ENCODE results near the gene RNF40. TPM values are rescaled to one million over a fixed set of nuclear protein-coding genes. Genes with fewer than 3 reads are reported as not detected.

RNF40 gene
- total RNA-seq, 5 donors from 2014 or later (not counting 1 experiment from before 2014, with no cell fraction given) = 55.7 to 106 (median 95.9) TPM

GRCh38 chr16:30728321-30728720 is 33.8 kb upstream of the RNF40 start:
- POLR2A ChIA-PET = no interaction called here
- Mint-ChIP-seq H3K36me3 (peaks cover 46% of the 10 kb centered on the region), H3K27ac (no peak overlapping the region), H3K4me3 (no peak overlapping the region), H3K9me3 (no peaks in the 10 kb centered on the region), H3K4me1 (peaks cover 2 to 12% (median 6%) of the 10 kb centered on the region in 3 donors), H3K27me3 (no peaks in the 10 kb centered on the region)
- Histone ChIP-seq H3K27ac (ENCODE audit: low read length) (no peak overlapping the region), H3K4me1 (ENCODE audit: control insufficient read depth in 1 of 2, extremely low read depth in 1 of 2, insufficient read depth in 2 of 2, low read length in 2 of 2) (no peaks in the 10 kb centered on the region), H3K4me3 (ENCODE audit: control insufficient read depth in 1 of 2, extremely low read depth in 1 of 2, low read length in 1 of 2) (no peak overlapping the region), H3K36me3 (ENCODE audit: control insufficient read depth in 2 of 2, extremely low read depth in 1 of 2, insufficient read depth in 1 of 2, low read length in 1 of 2) (peaks cover 11 to 69% of the 10 kb centered on the region in 2 donors), H3K9me3 (no peaks in the 10 kb centered on the region), H3K27me3 (replicated peaks in 1 of 2; ENCODE audit: control insufficient read depth in 2 of 2, extremely low read depth in 1 of 2, insufficient read depth in 2 of 2, low read length in 1 of 2) (no peaks in the 10 kb centered on the region)
- DNase-seq = no peak
- no CpG with 5 or more reads among the region's 6 CpGs for WGBS (ENCODE audit: insufficient coverage)
- CTCF ChIA-PET = no interaction called here
- no peak for ATAC-seq (replicated peaks in 1 of 4)

GRCh38 chr16:30728899-30729672 is 33.0 kb upstream of the RNF40 start:
- Mint-ChIP-seq H3K9me3 (no peaks in the 10 kb centered on the region), H3K27me3 (no peaks in the 10 kb centered on the region), H3K4me3 (no peak overlapping the region), H3K27ac (no peak overlapping the region), H3K4me1 (peaks cover 2 to 6% (median 5%) of the 10 kb centered on the region in 3 donors), H3K36me3 (peaks cover 44% of the 10 kb centered on the region)
- Histone ChIP-seq H3K27me3 (replicated peaks in 1 of 2; ENCODE audit: control insufficient read depth in 2 of 2, extremely low read depth in 1 of 2, insufficient read depth in 2 of 2, low read length in 1 of 2) (no peaks in the 10 kb centered on the region), H3K36me3 (ENCODE audit: control insufficient read depth in 2 of 2, extremely low read depth in 1 of 2, insufficient read depth in 1 of 2, low read length in 1 of 2) (peaks cover 15 to 69% of the 10 kb centered on the region in 2 donors), H3K9me3 (no peaks in the 10 kb centered on the region), H3K4me1 (ENCODE audit: control insufficient read depth in 1 of 2, extremely low read depth in 1 of 2, insufficient read depth in 2 of 2, low read length in 2 of 2) (no peaks in the 10 kb centered on the region), H3K27ac (ENCODE audit: low read length) (no peak overlapping the region), H3K4me3 (ENCODE audit: control insufficient read depth in 1 of 2, extremely low read depth in 1 of 2, low read length in 1 of 2) (no peak overlapping the region)
- CTCF ChIA-PET = no interaction called here
- 86% methylated on average over 3 of the region's 17 CpGs for WGBS (ENCODE audit: insufficient coverage)
- no peak for DNase-seq
- ATAC-seq (replicated peaks in 1 of 4) = no peak
- POLR2A ChIA-PET = interaction anchor here in 1 of 2 donors (0.5 kb wide), 1 partner anchor 11 kb away, joined by 6 read pairs; no protein-coding TSS in a partner anchor

DNA sequence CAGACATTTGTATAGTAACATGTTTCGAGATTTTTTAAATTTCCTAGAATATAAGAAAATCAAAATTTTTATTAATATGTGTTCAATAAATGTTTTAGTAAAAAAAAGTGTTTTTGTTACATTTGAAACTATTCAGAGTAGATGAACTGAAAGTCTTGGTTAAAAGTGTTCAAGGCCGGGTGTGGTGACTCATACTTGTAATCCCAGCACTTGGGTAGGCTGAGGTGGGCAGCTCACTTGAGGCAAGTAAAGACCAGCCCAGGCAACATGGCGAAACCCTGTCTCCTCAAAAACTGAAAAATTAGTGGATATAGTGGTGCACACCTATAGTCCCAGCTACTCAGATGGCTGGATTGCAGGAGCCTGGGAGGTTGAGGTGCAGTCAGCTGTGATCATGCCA is 30.7 kb upstream of the RNF40 start:
- Histone ChIP-seq H3K36me3 (ENCODE audit: control insufficient read depth in 2 of 2, extremely low read depth in 1 of 2, insufficient read depth in 1 of 2, low read length in 1 of 2) (peaks cover 11 to 65% of the 10 kb centered on the region in 2 donors), H3K27ac (ENCODE audit: low read length) (no peak overlapping the region), H3K4me1 (ENCODE audit: control insufficient read depth in 1 of 2, extremely low read depth in 1 of 2, insufficient read depth in 2 of 2, low read length in 2 of 2) (no peaks in the 10 kb centered on the region), H3K27me3 (replicated peaks in 1 of 2; ENCODE audit: control insufficient read depth in 2 of 2, extremely low read depth in 1 of 2, insufficient read depth in 2 of 2, low read length in 1 of 2) (no peaks in the 10 kb centered on the region), H3K4me3 (ENCODE audit: control insufficient read depth in 1 of 2, extremely low read depth in 1 of 2, low read length in 1 of 2) (no peak overlapping the region), H3K9me3 (no peaks in the 10 kb centered on the region)
- Mint-ChIP-seq H3K36me3 (peaks cover 42% of the 10 kb centered on the region), H3K4me1 (peaks cover 0 to 5% (median 2%) of the 10 kb centered on the region in 3 donors), H3K27ac (no peak overlapping the region), H3K27me3 (no peaks in the 10 kb centered on the region), H3K9me3 (no peaks in the 10 kb centered on the region), H3K4me3 (no peak overlapping the region)
- ChIA-PET POLR2A (no interaction called here), CTCF (no interaction called here)
- 50% methylated on average over 1 of the region's 3 CpGs for WGBS (ENCODE audit: insufficient coverage)
- ATAC-seq (replicated peaks in 1 of 4) (no peak), DNase-seq (no peak)

- H3K27me3 Mint-ChIP-seq = no peaks in the 10 kb centered on the region
- WGBS (ENCODE audit: insufficient coverage) = 94% methylated on average over 16 of the region's 17 CpGs
Measured at GRCh38 chr16:30736995-30737793, 24.9 kb upstream of the RNF40 start.

DNA sequence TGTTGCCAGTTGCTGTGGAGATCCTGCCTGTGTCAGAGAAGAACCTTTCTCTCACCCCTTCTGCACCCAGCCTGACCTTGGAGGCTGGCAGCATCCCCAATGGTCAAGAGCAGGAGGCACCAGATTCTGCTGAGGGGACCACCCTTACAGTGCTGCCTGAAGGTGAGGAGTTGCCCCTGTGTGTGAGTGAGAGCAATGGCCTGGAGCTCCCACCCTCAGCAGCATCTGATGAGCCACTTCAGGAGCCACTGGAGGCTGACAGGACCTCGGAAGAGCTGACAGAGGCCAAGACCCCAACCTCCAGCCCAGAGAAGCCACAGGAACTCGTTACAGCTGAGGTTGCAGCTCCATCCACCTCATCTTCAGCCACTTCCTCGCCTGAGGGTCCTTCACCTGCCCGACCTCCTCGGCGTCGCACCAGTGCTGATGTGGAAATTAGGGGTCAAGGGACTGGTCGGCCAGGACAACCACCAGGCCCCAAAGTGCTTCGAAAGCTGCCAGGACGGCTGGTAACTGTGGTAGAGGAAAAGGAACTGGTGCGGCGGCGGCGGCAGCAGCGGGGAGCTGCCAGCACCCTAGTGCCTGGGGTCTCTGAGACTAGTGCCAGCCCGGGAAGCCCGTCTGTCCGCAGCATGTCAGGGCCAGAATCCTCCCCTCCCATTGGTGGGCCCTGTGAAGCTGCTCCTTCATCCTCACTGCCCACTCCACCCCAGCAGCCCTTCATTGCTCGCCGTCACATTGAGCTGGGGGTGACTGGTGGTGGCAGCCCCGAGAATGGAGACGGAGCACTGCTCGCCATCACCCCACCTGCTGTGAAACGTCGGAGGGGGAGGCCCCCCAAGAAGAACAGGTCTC is 24.1 kb upstream of the RNF40 start:
- no peaks in the 10 kb centered on the region for H3K27me3 Mint-ChIP-seq
- 100% methylated on average over 11 of the region's 25 CpGs for WGBS (ENCODE audit: insufficient coverage)
- DNase-seq = no peak
- Histone ChIP-seq H3K4me1 (ENCODE audit: control insufficient read depth in 1 of 2, extremely low read depth in 1 of 2, insufficient read depth in 2 of 2, low read length in 2 of 2) (no peaks in the 10 kb centered on the region), H3K27me3 (replicated peaks in 1 of 2; ENCODE audit: control insufficient read depth in 2 of 2, extremely low read depth in 1 of 2, insufficient read depth in 2 of 2, low read length in 1 of 2) (no peaks in the 10 kb centered on the region), H3K36me3 (ENCODE audit: control insufficient read depth in 2 of 2, extremely low read depth in 1 of 2, insufficient read depth in 1 of 2, low read length in 1 of 2) (peaks cover 30 to 70% of the 10 kb centered on the region in 2 donors), H3K9me3 (no peaks in the 10 kb centered on the region), H3K4me3 (ENCODE audit: control insufficient read depth in 1 of 2, extremely low read depth in 1 of 2, low read length in 1 of 2) (no peak overlapping the region), H3K27ac (ENCODE audit: low read length) (no peak overlapping the region)
- ChIA-PET CTCF (no interaction called here), POLR2A (no interaction called here)
- peaks cover 52% of the 10 kb centered on the region for H3K36me3 Mint-ChIP-seq
- no peaks in the 10 kb centered on the region for H3K9me3 Mint-ChIP-seq
- H3K4me3 Mint-ChIP-seq = no peak overlapping the region
- no peak overlapping the region for H3K27ac Mint-ChIP-seq
- H3K4me1 Mint-ChIP-seq = peaks cover 9 to 21% (median 14%) of the 10 kb centered on the region in 3 donors
- ATAC-seq (replicated peaks in 1 of 4) = no peak

More at GRCh38 chr16:30736995-30737793, 24.9 kb upstream of the RNF40 start:
- Mint-ChIP-seq H3K27ac (peak overlapping the region in 1 of 2 donors; percentile 44), H3K36me3 (peaks cover 55% of the 10 kb centered on the region), H3K4me3 (no peak overlapping the region), H3K9me3 (no peaks in the 10 kb centered on the region), H3K4me1 (peaks cover 9 to 19% (median 14%) of the 10 kb centered on the region in 3 donors)
- POLR2A ChIA-PET = interaction anchor here in 1 of 2 donors (0.6 kb wide), 1 partner anchor 12 kb away, joined by 4 read pairs; no protein-coding TSS in a partner anchor
- no peak overlapping the region for H3K27ac ChIP-seq (ENCODE audit: low read length)
- no peaks in the 10 kb centered on the region for H3K27me3 ChIP-seq (replicated peaks in 1 of 2; ENCODE audit: control insufficient read depth in 2 of 2, extremely low read depth in 1 of 2, insufficient read depth in 2 of 2, low read length in 1 of 2)
- DNase-seq (no peak), ATAC-seq (replicated peaks in 1 of 4) (no peak)
- no peaks in the 10 kb centered on the region for H3K9me3 ChIP-seq
- CTCF ChIA-PET = no interaction called here
- H3K4me1 ChIP-seq (ENCODE audit: control insufficient read depth in 1 of 2, extremely low read depth in 1 of 2, insufficient read depth in 2 of 2, low read length in 2 of 2) = no peaks in the 10 kb centered on the region
- H3K4me3 ChIP-seq (ENCODE audit: control insufficient read depth in 1 of 2, extremely low read depth in 1 of 2, low read length in 1 of 2) = no peak overlapping the region
- peaks cover 30 to 70% of the 10 kb centered on the region in 2 donors for H3K36me3 ChIP-seq (ENCODE audit: control insufficient read depth in 2 of 2, extremely low read depth in 1 of 2, insufficient read depth in 1 of 2, low read length in 1 of 2)
